ENCODE data around the gene AFAP1.

DNA sequence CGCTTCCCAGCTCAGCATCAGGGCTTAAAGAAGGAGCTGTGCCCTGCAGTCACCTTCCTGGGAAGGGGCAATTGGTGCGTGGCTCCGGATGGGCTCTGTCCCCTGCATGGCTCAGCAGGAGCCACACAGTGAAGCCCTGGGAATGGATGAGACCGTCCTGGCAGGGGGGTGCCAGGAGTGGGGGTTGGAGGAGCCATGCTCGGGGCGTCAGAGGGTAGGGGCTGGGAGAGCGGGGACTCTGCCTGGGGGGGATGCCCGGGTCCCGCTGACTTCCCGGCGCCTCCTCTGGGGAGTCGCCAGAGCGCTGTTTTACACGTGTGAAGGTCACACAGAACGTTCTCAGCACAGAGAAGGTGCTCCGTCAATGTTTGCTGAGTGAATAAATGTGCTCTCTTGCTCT, 184.1 kb downstream of the AFAP1 start:
- TF ChIP-seq, protein P1, sequence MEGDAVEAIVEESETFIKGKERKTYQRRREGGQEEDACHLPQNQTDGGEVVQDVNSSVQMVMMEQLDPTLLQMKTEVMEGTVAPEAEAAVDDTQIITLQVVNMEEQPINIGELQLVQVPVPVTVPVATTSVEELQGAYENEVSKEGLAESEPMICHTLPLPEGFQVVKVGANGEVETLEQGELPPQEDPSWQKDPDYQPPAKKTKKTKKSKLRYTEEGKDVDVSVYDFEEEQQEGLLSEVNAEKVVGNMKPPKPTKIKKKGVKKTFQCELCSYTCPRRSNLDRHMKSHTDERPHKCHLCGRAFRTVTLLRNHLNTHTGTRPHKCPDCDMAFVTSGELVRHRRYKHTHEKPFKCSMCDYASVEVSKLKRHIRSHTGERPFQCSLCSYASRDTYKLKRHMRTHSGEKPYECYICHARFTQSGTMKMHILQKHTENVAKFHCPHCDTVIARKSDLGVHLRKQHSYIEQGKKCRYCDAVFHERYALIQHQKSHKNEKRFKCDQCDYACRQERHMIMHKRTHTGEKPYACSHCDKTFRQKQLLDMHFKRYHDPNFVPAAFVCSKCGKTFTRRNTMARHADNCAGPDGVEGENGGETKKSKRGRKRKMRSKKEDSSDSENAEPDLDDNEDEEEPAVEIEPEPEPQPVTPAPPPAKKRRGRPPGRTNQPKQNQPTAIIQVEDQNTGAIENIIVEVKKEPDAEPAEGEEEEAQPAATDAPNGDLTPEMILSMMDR (IDR thresholded peaks at IDR 0.05), result no peak
- TF ChIP-seq POLR2A (IDR thresholded peaks at IDR 0.05), result no peak

Measured in uterus (tissue), 2 donors.